ENCODE results near the gene DOP1B.

Gene DOP1B

DNA sequence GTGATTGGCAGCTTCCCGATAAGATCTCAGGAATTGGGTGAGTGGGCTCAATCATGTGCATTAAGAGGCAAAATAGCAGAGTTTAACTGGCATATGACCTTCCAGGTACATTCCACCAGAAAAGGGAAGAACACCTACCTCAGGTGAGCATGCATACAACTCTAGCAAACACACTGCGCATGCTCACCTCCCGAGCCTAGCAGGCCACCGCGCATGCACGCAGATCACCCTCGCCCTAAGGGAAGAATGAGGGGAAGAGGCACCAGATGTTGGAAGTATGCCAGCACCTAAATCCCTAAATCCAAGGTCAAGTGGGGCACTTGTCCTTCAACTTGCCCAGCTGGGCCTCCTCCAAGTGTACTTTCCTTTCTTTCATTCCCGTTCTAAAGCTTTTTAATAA is 45.4 kb upstream of the DOP1B start:
- H3K9me3 ChIP-seq (ENCODE audit: insufficient read depth, low read depth, low read length), result no peaks in the 10 kb centered on the region
- no peaks in the 10 kb centered on the region for H3K79me2 ChIP-seq (ENCODE audit: insufficient read depth, low read length)
- no peak overlapping the region for H3K9ac ChIP-seq (ENCODE audit: low read depth, low read length, poor library complexity, severe bottlenecking)
- TF ChIP-seq, protein P1, sequence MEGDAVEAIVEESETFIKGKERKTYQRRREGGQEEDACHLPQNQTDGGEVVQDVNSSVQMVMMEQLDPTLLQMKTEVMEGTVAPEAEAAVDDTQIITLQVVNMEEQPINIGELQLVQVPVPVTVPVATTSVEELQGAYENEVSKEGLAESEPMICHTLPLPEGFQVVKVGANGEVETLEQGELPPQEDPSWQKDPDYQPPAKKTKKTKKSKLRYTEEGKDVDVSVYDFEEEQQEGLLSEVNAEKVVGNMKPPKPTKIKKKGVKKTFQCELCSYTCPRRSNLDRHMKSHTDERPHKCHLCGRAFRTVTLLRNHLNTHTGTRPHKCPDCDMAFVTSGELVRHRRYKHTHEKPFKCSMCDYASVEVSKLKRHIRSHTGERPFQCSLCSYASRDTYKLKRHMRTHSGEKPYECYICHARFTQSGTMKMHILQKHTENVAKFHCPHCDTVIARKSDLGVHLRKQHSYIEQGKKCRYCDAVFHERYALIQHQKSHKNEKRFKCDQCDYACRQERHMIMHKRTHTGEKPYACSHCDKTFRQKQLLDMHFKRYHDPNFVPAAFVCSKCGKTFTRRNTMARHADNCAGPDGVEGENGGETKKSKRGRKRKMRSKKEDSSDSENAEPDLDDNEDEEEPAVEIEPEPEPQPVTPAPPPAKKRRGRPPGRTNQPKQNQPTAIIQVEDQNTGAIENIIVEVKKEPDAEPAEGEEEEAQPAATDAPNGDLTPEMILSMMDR (conservative IDR thresholded peaks at IDR 0.05; ENCODE audit: low read length), result no peak
- TF ChIP-seq EZH2phosphoT487 (IDR thresholded peaks at IDR 0.05; ENCODE audit: borderline replicate concordance), result no peak
- H3K9me2 ChIP-seq (replicated peaks; ENCODE audit: low read depth, low read length), result no peaks in the 10 kb centered on the region
- no peak overlapping the region for H3K4me2 ChIP-seq (ENCODE audit: low read depth, low read length, poor library complexity, severe bottlenecking)
- no peaks in the 10 kb centered on the region for H3K36me3 ChIP-seq (ENCODE audit: insufficient read depth, low read length)
- no peak overlapping the region for H2AFZ ChIP-seq (ENCODE audit: low read length)
- H3K4me3 ChIP-seq (ENCODE audit: low read length, poor library complexity, severe bottlenecking), result no peak overlapping the region
- no peaks in the 10 kb centered on the region for H3K27me3 ChIP-seq (ENCODE audit: insufficient read depth, low read length, poor library complexity, severe bottlenecking)
- H3K4me1 ChIP-seq (ENCODE audit: insufficient read depth, low read length, poor library complexity, severe bottlenecking), result peaks cover 4% of the 10 kb centered on the region
- H4K20me1 ChIP-seq (ENCODE audit: insufficient read depth, low read length, poor library complexity, severe bottlenecking), result no peaks in the 10 kb centered on the region
- H3F3A ChIP-seq (ENCODE audit: low read depth), result no peaks in the 10 kb centered on the region

DNA sequence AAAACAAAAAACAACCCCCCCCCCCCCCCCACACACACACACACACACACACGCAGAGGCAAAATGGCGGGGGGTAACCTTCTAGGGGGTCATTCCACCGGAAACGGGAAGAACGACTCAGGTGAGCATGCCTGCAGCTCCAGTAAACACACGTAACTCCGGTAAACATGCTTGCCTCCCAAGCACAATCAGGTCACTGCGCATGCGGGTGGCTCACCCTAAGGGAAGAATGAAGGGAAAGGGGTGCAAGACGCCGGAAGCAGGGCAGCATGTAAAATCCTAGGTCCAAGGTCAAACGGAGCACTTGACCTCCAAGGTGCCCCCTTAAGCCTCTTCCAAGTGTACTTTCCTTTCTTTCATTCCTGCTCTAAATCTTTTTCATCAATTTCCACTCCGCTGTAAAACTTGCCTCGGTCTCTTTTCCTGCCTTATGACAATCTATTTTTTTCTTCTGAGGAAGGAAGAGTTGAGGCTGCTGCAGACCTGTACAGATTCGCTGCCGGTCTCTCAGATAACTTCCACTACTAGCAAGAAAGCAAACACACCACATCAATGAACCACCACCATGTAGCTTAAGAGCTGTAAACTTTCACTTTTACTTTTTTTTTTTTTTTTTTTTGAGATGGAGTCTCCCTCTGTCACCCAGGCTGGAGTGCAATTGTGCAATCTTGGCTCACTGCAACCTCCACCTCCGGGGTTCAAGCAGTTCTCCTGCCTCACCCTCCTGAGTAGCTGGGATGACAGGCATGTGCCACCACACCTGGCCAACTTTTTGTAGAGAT is 42.8 kb upstream of the DOP1B start:
- H3K27me3 ChIP-seq (ENCODE audit: insufficient read depth, low read length, poor library complexity, severe bottlenecking), result no peaks in the 10 kb centered on the region
- no peaks in the 10 kb centered on the region for H4K20me1 ChIP-seq (ENCODE audit: insufficient read depth, low read length, poor library complexity, severe bottlenecking)
- TF ChIP-seq, protein P1 (conservative IDR thresholded peaks at IDR 0.05; ENCODE audit: low read length), result no peak
- TF ChIP-seq EZH2phosphoT487 (IDR thresholded peaks at IDR 0.05; ENCODE audit: borderline replicate concordance), result no peak
- peaks cover 4% of the 10 kb centered on the region for H3K4me1 ChIP-seq (ENCODE audit: insufficient read depth, low read length, poor library complexity, severe bottlenecking)
- peak overlapping the region; percentile 96 for H2AFZ ChIP-seq (ENCODE audit: low read length)
- H3K4me3 ChIP-seq (ENCODE audit: low read length, poor library complexity, severe bottlenecking), result peak overlapping the region; percentile 76
- no peaks in the 10 kb centered on the region for H3K79me2 ChIP-seq (ENCODE audit: insufficient read depth, low read length)
- no peaks in the 10 kb centered on the region for H3K9me3 ChIP-seq (ENCODE audit: insufficient read depth, low read depth, low read length)
- H3K9ac ChIP-seq (ENCODE audit: low read depth, low read length, poor library complexity, severe bottlenecking), result peak overlapping the region; percentile 59
- H3K9me2 ChIP-seq (replicated peaks; ENCODE audit: low read depth, low read length), result no peaks in the 10 kb centered on the region
- peak overlapping the region; percentile 60 for H3K4me2 ChIP-seq (ENCODE audit: low read depth, low read length, poor library complexity, severe bottlenecking)
- H3F3A ChIP-seq (ENCODE audit: low read depth), result no peaks in the 10 kb centered on the region
- no peaks in the 10 kb centered on the region for H3K36me3 ChIP-seq (ENCODE audit: insufficient read depth, low read length)

DNA sequence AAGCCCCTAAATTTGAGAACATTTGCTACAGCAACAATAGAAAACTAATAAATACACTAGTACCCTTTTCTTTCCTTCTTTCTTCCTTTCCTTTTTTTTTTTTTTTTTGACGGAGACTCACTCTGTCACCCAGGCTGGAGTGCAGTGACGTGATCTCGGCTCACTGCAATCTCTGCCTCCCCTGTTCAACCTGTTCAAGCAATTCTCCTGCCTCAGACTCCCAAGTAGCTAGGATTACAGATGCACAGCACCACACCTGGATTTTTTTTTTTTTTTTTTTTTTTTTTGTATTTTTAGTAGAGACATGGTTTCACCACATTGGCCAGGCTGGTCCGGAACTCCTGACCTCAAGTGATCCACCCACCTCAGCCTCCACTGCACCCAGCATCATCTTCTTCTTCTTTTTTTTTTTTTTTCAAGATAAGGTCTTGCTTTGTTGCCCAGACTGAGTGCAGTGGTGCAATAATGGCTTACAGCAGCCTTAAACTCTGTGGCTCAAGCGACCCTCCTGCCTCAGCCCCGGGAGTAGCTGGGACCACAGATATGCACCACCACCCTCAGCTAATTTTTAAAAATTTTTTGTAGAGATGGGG is 41.4 kb upstream of the DOP1B start:
- Histone ChIP-seq H3K36me3 (ENCODE audit: insufficient read depth, low read length) (no peaks in the 10 kb centered on the region), H3K4me1 (ENCODE audit: insufficient read depth, low read length, poor library complexity, severe bottlenecking) (peaks cover 4% of the 10 kb centered on the region), H3F3A (ENCODE audit: low read depth) (no peaks in the 10 kb centered on the region), H3K9me2 (replicated peaks; ENCODE audit: low read depth, low read length) (no peaks in the 10 kb centered on the region), H2AFZ (ENCODE audit: low read length) (no peak overlapping the region), H3K4me3 (ENCODE audit: low read length, poor library complexity, severe bottlenecking) (no peak overlapping the region), H3K4me2 (ENCODE audit: low read depth, low read length, poor library complexity, severe bottlenecking) (no peak overlapping the region), H3K9me3 (ENCODE audit: insufficient read depth, low read depth, low read length) (no peaks in the 10 kb centered on the region), H3K27me3 (ENCODE audit: insufficient read depth, low read length, poor library complexity, severe bottlenecking) (no peaks in the 10 kb centered on the region), H4K20me1 (ENCODE audit: insufficient read depth, low read length, poor library complexity, severe bottlenecking) (no peaks in the 10 kb centered on the region), H3K9ac (ENCODE audit: low read depth, low read length, poor library complexity, severe bottlenecking) (no peak overlapping the region), H3K79me2 (ENCODE audit: insufficient read depth, low read length) (no peaks in the 10 kb centered on the region)
- no peak for TF ChIP-seq EZH2phosphoT487 (IDR thresholded peaks at IDR 0.05; ENCODE audit: borderline replicate concordance)
- TF ChIP-seq, protein P1 (conservative IDR thresholded peaks at IDR 0.05; ENCODE audit: low read length), result no peak

Measured in Loucy (cell line).